Activated CD4-positive, CD25-positive, alpha-beta regulatory T cell (primary cell): ENCODE measurements around the gene IQCB1.
"Not testable (repeated sequence)": the region's sequence is repeated elsewhere in the genome, so short reads cannot be mapped to it uniquely, and the experiment has no call there.

Experiments
- DNase-seq, 4 experiments: peaks; one replicate each; lab custom pipeline; 2025; lab: John Stamatoyannopoulos, UW

Gene IQCB1

DNA sequence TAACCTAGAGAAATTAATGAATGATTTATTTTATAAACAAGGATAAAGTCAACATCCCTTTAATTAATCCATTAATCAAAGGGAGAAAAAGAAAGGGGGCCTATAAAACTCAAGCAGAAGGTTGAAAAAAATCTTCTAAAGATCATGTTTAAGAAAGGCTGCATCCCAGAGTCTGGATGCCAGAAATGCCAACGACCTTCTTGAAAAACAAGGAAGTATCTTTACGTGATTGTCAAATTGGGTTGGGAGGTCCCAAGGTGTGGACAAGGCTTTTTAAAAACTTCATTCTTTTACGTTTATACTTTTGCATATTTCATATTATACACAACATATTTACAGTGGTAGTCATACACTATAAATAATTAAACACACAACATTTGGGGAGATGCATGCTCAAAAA, 86.9 kb downstream of the IQCB1 start:
- no peak for DNase-seq

GRCh38 chr3:121743106-121743505, 91.8 kb downstream of the IQCB1 start:
- not testable (repeated sequence) for DNase-seq

GRCh38 chr3:121740896-121741295, 94.0 kb downstream of the IQCB1 start:
- no peak for DNase-seq

GRCh38 chr3:121739902-121740301, 95.0 kb downstream of the IQCB1 start:
- DNase-seq, result no peak

DNA sequence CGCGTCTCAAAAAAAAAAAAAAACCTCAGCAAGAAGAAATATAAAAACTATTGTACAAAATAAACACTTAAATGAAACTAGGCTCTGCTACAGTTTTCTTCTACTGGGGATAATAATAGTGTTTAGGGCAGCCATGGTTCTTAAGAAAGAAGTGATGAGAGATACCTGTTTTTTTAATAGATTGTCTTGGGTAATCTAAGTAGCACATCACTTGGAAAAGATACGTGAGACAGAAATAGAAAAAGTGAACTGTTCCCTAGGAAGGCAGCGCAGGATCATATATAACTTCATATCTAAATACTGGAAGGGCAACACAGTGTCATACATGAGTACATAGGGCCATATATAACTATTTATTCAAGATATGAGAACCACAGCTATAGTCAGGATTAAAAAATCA, 97.2 kb downstream of the IQCB1 start:
- no peak for DNase-seq

GRCh38 chr3:121736112-121736511, 98.7 kb downstream of the IQCB1 start:
- DNase-seq, result no peak

GRCh38 chr3:121735047-121735696, 99.7 kb downstream of the IQCB1 start:
- no peak for DNase-seq

DNA sequence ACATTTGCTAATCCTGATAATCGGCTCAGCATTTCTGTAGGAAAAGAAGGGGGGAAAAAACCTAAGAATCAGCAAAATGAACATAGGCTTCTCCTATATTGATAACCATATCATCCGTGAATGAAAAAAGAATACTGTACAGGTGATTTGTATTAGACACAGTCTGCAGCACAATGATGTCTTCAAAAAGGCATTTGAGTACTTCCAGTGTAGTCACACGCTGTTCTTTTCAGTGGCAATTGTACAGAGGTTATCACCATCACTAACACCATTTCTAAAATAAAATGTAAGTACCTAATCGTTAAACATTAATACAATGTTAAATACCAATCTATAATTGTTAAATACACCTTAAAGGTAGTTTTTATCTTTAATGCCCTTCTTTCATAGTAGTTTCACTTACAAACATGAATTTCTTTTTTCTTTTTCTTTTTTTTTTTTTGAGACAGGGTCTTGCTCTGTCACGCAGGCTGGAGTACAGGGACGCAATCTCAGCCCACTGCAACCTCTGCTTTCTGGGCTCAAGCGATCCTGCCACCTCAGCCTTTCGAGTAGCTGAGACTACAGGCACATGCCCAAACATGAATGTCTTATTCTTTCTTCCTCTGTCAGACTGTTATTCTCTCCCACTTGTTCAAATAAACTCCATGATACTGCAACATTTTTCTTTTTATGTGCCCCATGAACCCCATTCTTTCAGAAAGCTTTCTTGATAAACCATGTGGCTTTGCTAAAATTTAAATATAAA, 103.7 kb downstream of the IQCB1 start:
- no peak for DNase-seq

GRCh38 chr3:121724130-121724529, 110.7 kb downstream of the IQCB1 start:
- no peak for DNase-seq

GRCh38 chr3:121723485-121723884, 111.4 kb downstream of the IQCB1 start:
- no peak for DNase-seq

DNA sequence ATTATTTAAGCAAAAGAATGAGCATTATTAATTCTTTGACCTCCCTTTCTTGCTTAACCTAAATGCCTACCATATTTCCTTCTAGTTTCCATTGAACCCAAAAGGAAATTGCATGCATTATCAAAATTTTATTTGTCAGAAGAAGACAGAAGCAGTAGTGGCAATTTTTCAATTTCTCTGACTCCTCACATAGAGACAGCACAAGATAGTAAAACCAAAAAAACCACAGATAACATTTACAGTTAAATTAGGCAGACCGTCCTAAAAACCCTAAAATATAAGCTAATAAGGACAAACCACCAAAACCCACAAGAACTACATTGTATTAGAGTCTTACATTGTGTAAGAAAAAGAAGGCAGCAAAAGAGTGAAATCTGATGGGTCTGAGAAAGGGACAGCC, 112.4 kb downstream of the IQCB1 start:
- no peak for DNase-seq

DNA sequence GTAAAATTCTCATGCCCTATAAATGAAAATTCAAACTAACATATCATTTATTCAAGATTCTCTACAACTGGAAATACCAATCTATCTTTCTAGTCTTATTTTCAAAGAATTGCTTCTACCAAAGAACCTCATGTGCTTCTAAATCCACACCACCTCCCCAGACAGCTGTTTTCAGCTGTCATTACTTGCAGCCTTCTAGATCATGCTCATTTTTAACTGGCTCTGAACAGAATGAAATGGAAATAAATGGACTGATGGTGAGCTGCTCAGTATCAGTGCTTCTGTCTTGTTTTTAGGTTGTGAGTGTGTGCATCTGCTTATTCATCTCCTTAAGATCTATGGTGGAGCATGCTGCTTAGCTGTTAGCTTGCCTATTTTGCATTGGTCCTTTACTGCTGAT, 114.7 kb downstream of the IQCB1 start:
- DNase-seq, result no peak
